Neural progenitor cell (in vitro differentiated cells): ENCODE data around the gene SARDH. TPM values are rescaled to one million over a fixed set of nuclear protein-coding genes. Genes with fewer than 3 reads are reported as not detected.

ENCODE experiments used
- DNase-seq: peaks from one replicate; pipeline ENCODE4 v3.0.0-alpha.2; 2016; ENCODE audit warnings: low spot score
- H2AFZ ChIP-seq: fragments of 200-600 bp; sonication (generic); replicated peaks from 2 replicates; pipeline ENCODE4 v1.6.1; 2016; ENCODE audit warnings: antibody characterized with exemption
- H3F3A ChIP-seq: fragments of 200-600 bp; sonication (generic); 2 replicates; pipeline ENCODE4 v1.6.1; 2016; ENCODE audit warnings: antibody characterized with exemption, low read depth
- H3K27ac ChIP-seq: fragments of 200-600 bp; sonication (generic); 2 replicates; pipeline ENCODE4 v1.5.1; 2016; ENCODE audit warnings: mild to moderate bottlenecking
- H3K27me3 ChIP-seq: fragments of 200-600 bp; sonication (generic); 2 replicates; pipeline ENCODE4 v1.6.1; 2016; ENCODE audit warnings: mild to moderate bottlenecking, moderate library complexity
- H3K36me3 ChIP-seq: fragments of 200-600 bp; sonication (generic); 2 replicates; pipeline ENCODE4 v1.5.1; 2016
- H3K4me1 ChIP-seq: fragments of 200-600 bp; sonication (generic); 2 replicates; pipeline ENCODE4 v1.6.1; 2016; ENCODE audit warnings: mixed run types
- H3K4me2 ChIP-seq: fragments of 200-600 bp; sonication (generic); 2 replicates; pipeline ENCODE4 v1.6.1; 2016
- H3K4me3 ChIP-seq: fragments of 200-600 bp; sonication (generic); 2 replicates; pipeline ENCODE4 v1.5.1; 2016
- H3K79me2 ChIP-seq: fragments of 200-600 bp; sonication (generic); 2 replicates; pipeline ENCODE4 v1.6.1; 2016; ENCODE audit warnings: low read depth
- H3K9ac ChIP-seq: fragments of 200-600 bp; sonication (generic); 2 replicates; pipeline ENCODE4 v1.6.1; 2016
- H3K9me3 ChIP-seq: fragments of 200-600 bp; sonication (generic); 2 replicates; pipeline ENCODE4 v1.5.1; 2016; ENCODE audit warnings: low read depth
- H4K20me1 ChIP-seq: fragments of 200-600 bp; sonication (generic); 2 replicates; pipeline ENCODE4 v1.6.1; 2016; ENCODE audit warnings: low read depth
- H3K27ac Mint-ChIP-seq: 3 replicates; pipeline ENCODE4 v1.8.0; 2021; ENCODE audit warnings: mixed read lengths
- H3K27me3 Mint-ChIP-seq: 2 replicates; pipeline ENCODE4 v1.8.0; 2022; ENCODE audit warnings: low read depth, mild to moderate bottlenecking, inconsistent platforms, moderate library complexity, mixed read lengths; ENCODE audit not compliant: insufficient read depth
- H3K36me3 Mint-ChIP-seq: 3 replicates; pipeline ENCODE4 v1.8.0; 2021; ENCODE audit warnings: mixed read lengths
- H3K4me1 Mint-ChIP-seq: 3 replicates; pipeline ENCODE4 v1.8.0; 2021; ENCODE audit warnings: mixed read lengths
- H3K4me3 Mint-ChIP-seq: 3 replicates; pipeline ENCODE4 v1.8.0; 2021; ENCODE audit warnings: mild to moderate bottlenecking, moderate library complexity, mixed read lengths
- H3K9me3 Mint-ChIP-seq: 3 replicates; pipeline ENCODE4 v1.8.0; 2020; ENCODE audit warnings: mixed read lengths
- CTCF ChIP-seq: fragments of 200-600 bp; sonication (generic); IDR thresholded peaks from 2 replicates; pipeline ENCODE4 v1.5.1; 2017; ENCODE audit warnings: antibody characterized with exemption, mild to moderate bottlenecking
- EZH2 ChIP-seq: fragments of 200-600 bp; sonication (generic); IDR thresholded peaks from 2 replicates; pipeline ENCODE4 v1.6.1; 2017; ENCODE audit warnings: antibody characterized with exemption, mild to moderate bottlenecking, moderate library complexity
- EZH2phosphoT487 ChIP-seq: fragments of 200-600 bp; sonication (generic); IDR thresholded peaks from 2 replicates; pipeline ENCODE4 v1.6.1; 2017; ENCODE audit warnings: antibody characterized with exemption
- total RNA-seq: library from RNA; depleted of rRNA; stranded (reverse); fragments of >200 nt; gene quantifications from 2 replicates; pipeline ENCODE4 v1.2.3, GENCODE V29; 2015; ENCODE audit warnings: low replicate concordance

SARDH gene
- total RNA-seq, 1 donor from 2014 or later, result 3.9 TPM

- H3K4me2 ChIP-seq, result no peak overlapping the region
- Mint-ChIP-seq H3K27me3 (peaks cover 8% of the 10 kb centered on the region), H3K4me1 (peaks cover 11% of the 10 kb centered on the region), H3K4me3 (no peak overlapping the region), H3K36me3 (no peaks in the 10 kb centered on the region), H3K9me3 (no peaks in the 10 kb centered on the region), H3K27ac (no peak overlapping the region)
- no peak overlapping the region for H3K9ac ChIP-seq
- no peaks in the 10 kb centered on the region for H4K20me1 ChIP-seq
- no peak overlapping the region for H2AFZ ChIP-seq
- no peaks in the 10 kb centered on the region for H3K79me2 ChIP-seq
- no peak overlapping the region for H3K4me3 ChIP-seq
- peaks cover 6% of the 10 kb centered on the region for H3K4me1 ChIP-seq
- no peaks in the 10 kb centered on the region for H3K9me3 ChIP-seq
- no peaks in the 10 kb centered on the region for H3K27me3 ChIP-seq
- no peaks in the 10 kb centered on the region for H3K36me3 ChIP-seq
- no peaks in the 10 kb centered on the region for H3F3A ChIP-seq
- TF ChIP-seq CTCF (no peak), EZH2 (no peak), EZH2phosphoT487 (no peak)
- H3K27ac ChIP-seq, result no peak overlapping the region
- DNase-seq, result peak; percentile 84
Observed at GRCh38 chr9:133731876-133732638, 6.1 kb downstream of the SARDH start.

GRCh38 chr9:133730994-133731715 is 7.0 kb downstream of the SARDH start:
- peaks cover 8% of the 10 kb centered on the region for H3K27me3 Mint-ChIP-seq
- no peaks in the 10 kb centered on the region for H3F3A ChIP-seq
- no peak overlapping the region for H3K4me3 Mint-ChIP-seq
- H4K20me1 ChIP-seq, result no peaks in the 10 kb centered on the region
- H3K27me3 ChIP-seq, result no peaks in the 10 kb centered on the region
- TF ChIP-seq CTCF, result no peak
- no peak for TF ChIP-seq EZH2
- TF ChIP-seq EZH2phosphoT487, result no peak
- peaks cover 10% of the 10 kb centered on the region for H3K4me1 Mint-ChIP-seq
- no peaks in the 10 kb centered on the region for H3K9me3 Mint-ChIP-seq
- H3K9ac ChIP-seq, result no peak overlapping the region
- peaks cover 6% of the 10 kb centered on the region for H3K4me1 ChIP-seq
- H3K27ac Mint-ChIP-seq, result no peak overlapping the region
- no peak overlapping the region for H3K4me3 ChIP-seq
- H2AFZ ChIP-seq, result no peak overlapping the region
- DNase-seq, result peak; percentile 1
- no peaks in the 10 kb centered on the region for H3K36me3 Mint-ChIP-seq
- H3K36me3 ChIP-seq, result no peaks in the 10 kb centered on the region
- no peak overlapping the region for H3K27ac ChIP-seq
- no peaks in the 10 kb centered on the region for H3K9me3 ChIP-seq
- no peak overlapping the region for H3K4me2 ChIP-seq
- no peaks in the 10 kb centered on the region for H3K79me2 ChIP-seq

GRCh38 chr9:133729617-133730281 is 8.4 kb downstream of the SARDH start:
- Histone ChIP-seq H4K20me1 (no peaks in the 10 kb centered on the region), H3K36me3 (no peaks in the 10 kb centered on the region), H3K4me2 (no peak overlapping the region), H3F3A (no peaks in the 10 kb centered on the region), H3K27me3 (no peaks in the 10 kb centered on the region), H2AFZ (no peak overlapping the region), H3K9me3 (no peaks in the 10 kb centered on the region), H3K9ac (no peak overlapping the region), H3K4me1 (no peaks in the 10 kb centered on the region), H3K4me3 (no peak overlapping the region), H3K79me2 (no peaks in the 10 kb centered on the region), H3K27ac (no peak overlapping the region)
- Mint-ChIP-seq H3K27ac (no peak overlapping the region), H3K27me3 (peaks cover 8% of the 10 kb centered on the region), H3K36me3 (no peaks in the 10 kb centered on the region), H3K9me3 (no peaks in the 10 kb centered on the region), H3K4me3 (no peak overlapping the region), H3K4me1 (peaks cover 3% of the 10 kb centered on the region)
- DNase-seq, result peak; percentile 0
- no peak for TF ChIP-seq CTCF
- TF ChIP-seq EZH2, result no peak
- no peak for TF ChIP-seq EZH2phosphoT487
